A549 (cell line): Measurements from ENCODE around the gene SYTL2. TPM values are rescaled to one million over a fixed set of nuclear protein-coding genes. Genes with fewer than 3 reads are reported as not detected.

Experiments
- ATAC-seq, 2 experiments: fragments of 200-7000 bp in 1 of 2; fragments of >200 bp in 1 of 2; cut with Nextera tagmentation in 1 of 2; cut with Tn5 transposase in 1 of 2; 3 replicates each; pipeline versions ENCODE4 v1.8.0 to v1.9.1; 2018 to 2020; ENCODE audit warnings: mild to moderate bottlenecking in 1 of 2, moderate library complexity in 1 of 2
- CTCF ChIA-PET: fragments of 300-600 bp; sonication (Branson Sonifier 250); formaldehyde crosslinking; extraction: SDS; loops from one replicate; lab custom pipeline; 2021; ENCODE audit warnings: antibody characterized with exemption, inconsistent platforms; lab: Yijun Ruan, JAX
- POLR2A ChIA-PET: fragments of 350-600 bp; formaldehyde crosslinking; extraction: SDS; loops from one replicate; lab custom pipeline; 2021; ENCODE audit warnings: antibody characterized with exemption, inconsistent platforms; lab: Yijun Ruan, JAX
- DNase-seq, 2 experiments: peaks; one replicate each; pipeline versions ENCODE4 v3.0.0 to v3.0.0-alpha.2; 2011 to 2016; ENCODE audit warnings: low read depth in 1 of 2, low spot score in 1 of 2
- FAIRE-seq: peaks from 2 replicates; lab custom pipeline; 2011; peaks lifted over from hg19 to GRCh38; lab: Jason Lieb, UNC
- H3K27ac ChIP-seq, 2 experiments: fragments of >200 bp; sonication (Bioruptor Twin); formaldehyde crosslinking; 3 replicates each; pipeline ENCODE4 v1.5.1; 2016 to 2017
- H3K4me1 ChIP-seq: fragments of >200 bp; sonication (Bioruptor Twin); formaldehyde crosslinking; 3 replicates; pipeline ENCODE4 v1.6.1; 2016
- H3K4me2 ChIP-seq: fragments of >200 bp; sonication (Bioruptor Twin); formaldehyde crosslinking; 3 replicates; pipeline ENCODE4 v1.6.1; 2016
- H3K4me3 ChIP-seq: fragments of >200 bp; sonication (Bioruptor Twin); formaldehyde crosslinking; 3 replicates; pipeline ENCODE4 v1.5.1; 2016
- H3K9me3 ChIP-seq: fragments of >200 bp; sonication (Bioruptor Twin); formaldehyde crosslinking; 3 replicates; pipeline ENCODE4 v1.6.1; 2016
- ATOH8 ChIP-seq: fragments of 250-450 bp; sonication (Bioruptor Pico); IDR thresholded peaks from 2 replicates; pipeline ENCODE4 v1.5.0; 2020; ENCODE audit warnings: low read depth, mild to moderate bottlenecking, moderate library complexity
- BHLHE40 ChIP-seq: IDR thresholded peaks from 2 replicates; pipeline ENCODE4 v1.6.1; 2012; ENCODE audit warnings: low read depth, low read length, inconsistent platforms
- CBX2 ChIP-seq: fragments of 200-600 bp; sonication (generic); IDR thresholded peaks from 2 replicates; pipeline ENCODE4 v1.6.1; 2016; ENCODE audit warnings: low read depth, mild to moderate bottlenecking, borderline replicate concordance
- CHD2 ChIP-seq: fragments of 150-350 bp; IDR thresholded peaks from 2 replicates; pipeline ENCODE4 v1.6.1; 2014; ENCODE audit warnings: low read length; ENCODE audit not compliant: partially characterized antibody
- E2F6 ChIP-seq: IDR thresholded peaks from 2 replicates; pipeline ENCODE4 v1.6.1; 2012; ENCODE audit warnings: low read depth, borderline replicate concordance
- EHF ChIP-seq: fragments of 250-450 bp; sonication (Bioruptor Pico); IDR thresholded peaks from 2 replicates; pipeline ENCODE4 v1.5.0; 2020; ENCODE audit warnings: mild to moderate bottlenecking
- FOSB ChIP-seq: fragments of 250-450 bp; sonication (Bioruptor Pico); IDR thresholded peaks from 2 replicates; pipeline ENCODE4 v1.5.0; 2020; ENCODE audit warnings: mild to moderate bottlenecking, moderate library complexity
- FOSL2 ChIP-seq, 2 experiments: fragments of 450-650 bp in 1 of 2; fragments of >200 bp in 1 of 2; sonication (Bioruptor Twin) in 1 of 2; formaldehyde crosslinking; IDR thresholded peaks; 2 replicates each; pipeline versions ENCODE4 v1.5.0 to v1.6.1; 2016 to 2020; ENCODE audit warnings: mild to moderate bottlenecking in 1 of 2, moderate library complexity in 1 of 2
- FOXS1 ChIP-seq: fragments of 250-450 bp; sonication (Bioruptor Pico); IDR thresholded peaks from 2 replicates; pipeline ENCODE4 v1.5.0; 2020; ENCODE audit warnings: mild to moderate bottlenecking, moderate library complexity
- HOXA7 ChIP-seq: fragments of 250-450 bp; sonication (Bioruptor Pico); IDR thresholded peaks from 2 replicates; pipeline ENCODE4 v1.5.0; 2020; ENCODE audit warnings: mild to moderate bottlenecking, moderate library complexity
- HOXB5 ChIP-seq: fragments of 250-450 bp; sonication (Bioruptor Pico); IDR thresholded peaks from 2 replicates; pipeline ENCODE4 v1.5.0; 2020; ENCODE audit warnings: mild to moderate bottlenecking, moderate library complexity
- JUNB ChIP-seq: fragments of >200 bp; sonication (Bioruptor Twin); formaldehyde crosslinking; IDR thresholded peaks from 2 replicates; pipeline ENCODE4 v1.6.1; 2016
- KDM1A ChIP-seq: fragments of 200-600 bp; sonication (generic); IDR thresholded peaks from 2 replicates; pipeline ENCODE4 v1.6.1; 2016; ENCODE audit warnings: low read depth, mild to moderate bottlenecking
- MAFK ChIP-seq: fragments of 450-650 bp; IDR thresholded peaks from 2 replicates; pipeline ENCODE4 v1.6.1; 2014; ENCODE audit not compliant: partially characterized antibody
- MAX ChIP-seq: IDR thresholded peaks from 2 replicates; pipeline ENCODE4 v1.6.1; 2012
- MAZ ChIP-seq: fragments of 150-350 bp; IDR thresholded peaks from 2 replicates; pipeline ENCODE4 v1.6.1; 2014; ENCODE audit warnings: antibody characterized with exemption, low read depth, low read length, borderline replicate concordance
- MYC ChIP-seq: IDR thresholded peaks from 2 replicates; pipeline ENCODE4 v1.6.1; 2012; ENCODE audit warnings: mild to moderate bottlenecking, inconsistent platforms, low read length, improper control_type of control experiment, borderline replicate concordance
- NPAS2 ChIP-seq: fragments of 250-450 bp; sonication (Bioruptor Pico); IDR thresholded peaks from 2 replicates; pipeline ENCODE4 v1.8.0; 2022; ENCODE audit warnings: mild to moderate bottlenecking, moderate library complexity, borderline replicate concordance
- NR3C1 ChIP-seq: fragments of >200 bp; sonication (Bioruptor Twin); formaldehyde crosslinking; IDR thresholded peaks from 3 replicates; pipeline ENCODE4 v1.6.1; 2017
- POLR2A ChIP-seq: IDR thresholded peaks from 2 replicates; pipeline ENCODE4 v1.6.1; 2012; ENCODE audit warnings: mild to moderate bottlenecking, low read length
- POLR2AphosphoS2 ChIP-seq: conservative IDR thresholded peaks from 2 replicates; pipeline ENCODE4 v1.6.1; 2012; ENCODE audit warnings: low read length, improper control_type of control experiment, inconsistent platforms
- RAD21 ChIP-seq, 2 experiments: fragments of >200 bp in 1 of 2; sonication (Bioruptor Twin) in 1 of 2; formaldehyde crosslinking in 1 of 2; IDR thresholded peaks in 1 of 2; conservative IDR thresholded peaks in 1 of 2; 2 replicates in 1 of 2; 3 replicates in 1 of 2; pipeline ENCODE4 v1.6.1; 2012 to 2018; ENCODE audit warnings: inconsistent platforms in 1 of 2
- SMC3 ChIP-seq: fragments of >200 bp; sonication (Bioruptor Twin); formaldehyde crosslinking; IDR thresholded peaks from 3 replicates; pipeline ENCODE4 v1.6.1; 2018; ENCODE audit warnings: inconsistent platforms
- SREBF2 ChIP-seq: fragments of 450-650 bp; IDR thresholded peaks from 2 replicates; pipeline ENCODE4 v1.6.1; 2014; ENCODE audit warnings: mild to moderate bottlenecking, moderate library complexity
- TFCP2L1 ChIP-seq: fragments of 250-450 bp; sonication (Bioruptor Pico); IDR thresholded peaks from 2 replicates; pipeline ENCODE4 v1.5.0; 2021; ENCODE audit warnings: mild to moderate bottlenecking
- TP53 ChIP-seq: fragments of 250-450 bp; sonication (Bioruptor Pico); IDR thresholded peaks from 2 replicates; pipeline ENCODE4 v1.5.0; 2021; ENCODE audit warnings: mild to moderate bottlenecking, moderate library complexity
- USF2 ChIP-seq: fragments of 450-650 bp; IDR thresholded peaks from 2 replicates; pipeline ENCODE4 v1.6.1; 2014; ENCODE audit warnings: antibody characterized with exemption
- ZFP36 ChIP-seq: fragments of 450-650 bp; IDR thresholded peaks from 2 replicates; pipeline ENCODE4 v1.6.1; 2014; ENCODE audit warnings: borderline replicate concordance; ENCODE audit not compliant: partially characterized antibody
- ZNF302 ChIP-seq: fragments of 250-450 bp; sonication (Bioruptor Pico); IDR thresholded peaks from 2 replicates; pipeline ENCODE4 v1.9.0; 2021; ENCODE audit warnings: inconsistent platforms, mild to moderate bottlenecking, moderate library complexity
- WGBS: methylation state at CpG from one replicate; pipeline ENCODE4 v1.1.6; 2017; ENCODE audit errors: missing lambda C conversion rate; 5-methylcytosine and 5-hydroxymethylcytosine counted together
- polyA plus RNA-seq, 4 experiments: library from polyadenylated mRNA; depleted of rRNA in 3 of 4; stranded (reverse); fragments of >200 nt; fragmentation: RNase III in 1 of 4; extraction: RNeasy Plus Mini Kit Qiagen cat#74134 plus additional on column Dnase treatment in 1 of 4; gene quantifications; 2 replicates in 3 of 4; 3 replicates in 1 of 4; pipeline ENCODE4 v1.2.3, GENCODE V29; 2011 to 2017
- TF ChIP-seq, protein P1 (sequence below): fragments of >200 bp; sonication (Bioruptor Twin); formaldehyde crosslinking; IDR thresholded peaks from 3 replicates; pipeline ENCODE4 v1.6.1; 2016

SYTL2 gene
- polyA plus RNA-seq, 2 of the 4 experiments (the other 2 are of a cell fraction), result 11.6 to 34.2 TPM

DNA sequence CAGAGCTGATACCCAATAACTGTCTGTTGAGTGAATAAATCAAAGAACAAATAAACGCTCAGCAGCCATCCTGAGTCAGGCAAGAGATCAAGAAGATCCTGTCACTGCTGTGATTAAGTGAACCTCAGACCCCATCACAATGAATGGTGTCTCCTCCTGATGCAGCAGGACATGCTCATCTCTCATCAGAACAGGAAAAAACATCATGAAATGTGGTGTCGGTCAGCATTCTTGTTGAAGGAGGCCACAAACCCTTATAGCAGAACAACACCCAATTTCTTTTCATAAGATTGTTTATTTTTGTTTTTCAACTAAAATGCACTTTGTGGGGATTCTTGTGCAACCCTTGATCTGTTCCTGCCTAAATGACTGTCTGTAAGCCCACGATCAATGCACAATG lies 60.3 kb downstream of the SYTL2 start:
- Histone ChIP-seq H3K4me3 (no peak overlapping the region), H3K4me2 (peak overlapping the region; percentile 78), H3K9me3 (no peaks in the 10 kb centered on the region), H3K27ac (peak overlapping the region; percentile 31 to 81; a peak in 3 of 6 replicates), H3K4me1 (peaks cover 56% of the 10 kb centered on the region)
- ChIA-PET CTCF (no interaction called here), POLR2A (no interaction called here)
- FAIRE-seq, result no peak
- DNase-seq, result no peak
- TF ChIP-seq EHF (CRISPR knock-in tag) (no peak), MAFK (no peak), USF2 (no peak), E2F6 (no peak), SMC3 (no peak), ZNF302 (no peak), NPAS2 (CRISPR knock-in tag) (no peak), ZFP36 (no peak), CHD2 (no peak), MAX (no peak), HOXA7 (no peak), KDM1A (no peak), CBX2 (no peak), HOXB5 (CRISPR knock-in tag) (no peak), TP53 (CRISPR knock-in tag) (no peak), SREBF2 (no peak), FOSL2 (IDR thresholded peaks at IDR 0.05) (no peak), FOSL2 (CRISPR knock-in tag; IDR thresholded peaks at IDR 0.05) (no peak)
- TF ChIP-seq, protein P1, sequence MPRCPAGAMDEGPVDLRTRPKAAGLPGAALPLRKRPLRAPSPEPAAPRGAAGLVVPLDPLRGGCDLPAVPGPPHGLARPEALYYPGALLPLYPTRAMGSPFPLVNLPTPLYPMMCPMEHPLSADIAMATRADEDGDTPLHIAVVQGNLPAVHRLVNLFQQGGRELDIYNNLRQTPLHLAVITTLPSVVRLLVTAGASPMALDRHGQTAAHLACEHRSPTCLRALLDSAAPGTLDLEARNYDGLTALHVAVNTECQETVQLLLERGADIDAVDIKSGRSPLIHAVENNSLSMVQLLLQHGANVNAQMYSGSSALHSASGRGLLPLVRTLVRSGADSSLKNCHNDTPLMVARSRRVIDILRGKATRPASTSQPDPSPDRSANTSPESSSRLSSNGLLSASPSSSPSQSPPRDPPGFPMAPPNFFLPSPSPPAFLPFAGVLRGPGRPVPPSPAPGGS, result no peak
- ATAC-seq, result no peak
- 76% methylated on average over 3 of the region's 3 CpGs for WGBS

- WGBS, result 86% methylated on average over 2 of the region's 2 CpGs
- Histone ChIP-seq H3K4me2 (peak overlapping the region; percentile 78), H3K4me3 (no peak overlapping the region), H3K27ac (peak overlapping the region; percentile 31 to 81; a peak in 4 of 6 replicates), H3K4me1 (peaks cover 56% of the 10 kb centered on the region), H3K9me3 (no peaks in the 10 kb centered on the region)
- ChIA-PET POLR2A (no interaction called here), CTCF (interaction anchor here (0.8 kb wide), 1 partner anchor 105 kb away, joined by 3 read pairs; the partner anchor contains the start of gene CCDC83)
- DNase-seq (no peak), FAIRE-seq (no peak), ATAC-seq (no peak)
- TF ChIP-seq JUNB (no peak), TP53 (CRISPR knock-in tag) (no peak), MAX (no peak), RAD21 (conservative IDR thresholded peaks at IDR 0.05 in 1 of 2, IDR thresholded peaks at IDR 0.05 in 1 of 2) (no peak), HOXB5 (CRISPR knock-in tag) (no peak), NR3C1 (no peak), MAFK (no peak), TFCP2L1 (CRISPR knock-in tag) (no peak), POLR2AphosphoS2 (no peak), MAZ (no peak), BHLHE40 (no peak), POLR2A (no peak), E2F6 (no peak), FOSB (no peak), ATOH8 (no peak), KDM1A (no peak), ZNF302 (no peak), MYC (no peak), FOXS1 (CRISPR knock-in tag) (no peak)
Measured at GRCh38 chr11:85749884-85750283, 61.1 kb downstream of the SYTL2 start.
